Gastroesophageal sphincter (tissue), 4 donors: ENCODE data around the gene ALOX12. TPM values are rescaled to one million over a fixed set of nuclear protein-coding genes. Genes with fewer than 3 reads are reported as not detected.
"Not testable (repeated sequence)": the region's sequence is repeated elsewhere in the genome, so short reads cannot be mapped to it uniquely, and the experiment has no call there.

ENCODE experiments used
- ATAC-seq: fragments of 150-250 bp; one replicate; pipeline ENCODE4 v1.9.1; 2016; ENCODE audit warnings: mild to moderate bottlenecking, moderate library complexity
- H3K27ac ChIP-seq, 4 donors: fragments of 200-600 bp; sonication (generic) in 3 of 4; 1 replicate in 3 of 4; 2 replicates in 1 of 4; pipeline ENCODE4 v1.5.1; 2016 to 2019
- H3K27me3 ChIP-seq: fragments of 200-600 bp; sonication (generic); one replicate; pipeline ENCODE4 v1.5.1; 2019
- H3K36me3 ChIP-seq, 2 donors: fragments of 200-600 bp; sonication (generic); one replicate each; pipeline ENCODE4 v1.5.1; 2019; ENCODE audit warnings: control low read depth in 1 of 2
- H3K4me1 ChIP-seq, 3 donors: fragments of 200-600 bp; sonication (generic); 1 replicate in 2 of 3; 2 replicates in 1 of 3; pipeline ENCODE4 v1.5.1; 2016 to 2019; ENCODE audit warnings: control low read depth in 2 of 3
- H3K4me3 ChIP-seq, 2 donors: fragments of 200-600 bp; sonication (generic); one replicate each; pipeline ENCODE4 v1.5.1; 2019; ENCODE audit warnings: mild to moderate bottlenecking in 1 of 2, moderate library complexity in 1 of 2
- H3K9me3 ChIP-seq, 3 donors: fragments of 200-600 bp; sonication (generic); one replicate each; pipeline ENCODE4 v1.5.1; 2017 to 2019; ENCODE audit warnings: control low read depth in 2 of 3
- CTCF ChIP-seq, 4 experiments: fragments of 200-600 bp in 2 of 4; fragments of 450-650 bp in 2 of 4; sonication (generic) in 1 of 4; IDR thresholded peaks; one replicate each; pipeline ENCODE4 v1.5.1; 2017 to 2019; ENCODE audit warnings: antibody characterized with exemption in 4 of 4, mild to moderate bottlenecking in 2 of 4, moderate library complexity in 2 of 4
- EP300 ChIP-seq: sonication (generic); formaldehyde crosslinking; IDR thresholded peaks from one replicate; pipeline ENCODE4 v1.6.1; 2017; ENCODE audit warnings: antibody characterized with exemption, mild to moderate bottlenecking
- POLR2A ChIP-seq, 2 donors: fragments of 450-650 bp; IDR thresholded peaks; one replicate each; pipeline ENCODE4 v1.6.1; 2017; ENCODE audit warnings: antibody characterized with exemption in 2 of 2, mild to moderate bottlenecking in 2 of 2, moderate library complexity in 1 of 2
- POLR2AphosphoS5 ChIP-seq: sonication (generic); formaldehyde crosslinking; IDR thresholded peaks from one replicate; pipeline ENCODE4 v1.6.1; 2017; ENCODE audit warnings: antibody characterized with exemption
- WGBS, 2 donors: methylation state at CpG; one replicate each; pipeline ENCODE4 v1.1.5; 2018; ENCODE audit warnings: low coverage in 1 of 2; 5-methylcytosine and 5-hydroxymethylcytosine counted together
- total RNA-seq, 4 donors: library from RNA; depleted of rRNA; stranded (reverse); fragments of >200 nt; gene quantifications; one replicate each; pipeline ENCODE4 v1.1.0, GENCODE V29; 2016

ALOX12 gene
- total RNA-seq, 4 donors from 2014 or later: 0.19 to 0.62 TPM; not detected in 2

GRCh38 chr17:7045492-7046126, 49.8 kb downstream of the ALOX12 start:
- 0 to 24% methylated on average over 2 to 4 of the region's 5 CpGs for WGBS, 2 donors
- H3K4me1 ChIP-seq: peaks cover 0 to 45% (median 25%) of the 10 kb centered on the region in 3 donors
- peak; percentile 27 for ATAC-seq

GRCh38 chr17:7046127-7046724, 50.4 kb downstream of the ALOX12 start:
- no peaks in the 10 kb centered on the region for H3K36me3 ChIP-seq
- ATAC-seq: peak; percentile 10
- peaks cover 0 to 45% (median 25%) of the 10 kb centered on the region in 3 donors for H3K4me1 ChIP-seq
- H3K4me3 ChIP-seq: peak overlapping the region; percentile 6 to 31
- H3K9me3 ChIP-seq: no peaks in the 10 kb centered on the region
- 7 to 9% methylated on average over 2 to 3 of the region's 15 CpGs for WGBS, 2 donors
- peaks cover 89% of the 10 kb centered on the region for H3K27me3 ChIP-seq
- TF ChIP-seq CTCF (IDR thresholded peaks at IDR 0.05) (peak in 1 of 4 experiments; percentile 1), EP300 (no peak)
- H3K27ac ChIP-seq: peak overlapping the region in 3 of 4 donors; percentile 41 to 60 (median 44)

More at GRCh38 chr17:7045492-7046126, 49.8 kb downstream of the ALOX12 start:
- Histone ChIP-seq H3K27me3 (peaks cover 84% of the 10 kb centered on the region), H3K36me3 (no peaks in the 10 kb centered on the region), H3K4me3 (peak overlapping the region in 1 of 2 donors; percentile 31), H3K9me3 (no peaks in the 10 kb centered on the region), H3K27ac (peak overlapping the region in 2 of 4 donors; percentile 44 to 60)
- TF ChIP-seq CTCF (IDR thresholded peaks at IDR 0.05) (peak in 3 of 4 experiments; percentile 73 to 76 (median 74)), POLR2AphosphoS5 (no peak)

- not testable (repeated sequence) for H3K9me3 ChIP-seq, H3K36me3 ChIP-seq, ATAC-seq
- Histone ChIP-seq H3K27ac (peak overlapping the region in 3 of 4 donors; percentile 41 to 60 (median 46)), H3K4me3 (peak overlapping the region; percentile 6 to 31), H3K27me3 (peaks cover 86% of the 10 kb centered on the region), H3K4me1 (peaks cover 0 to 43% (median 25%) of the 10 kb centered on the region in 3 donors)
- 14 to 18% methylated on average over 15 to 25 of the region's 26 CpGs for WGBS, 2 donors
These were observed 51.0 kb downstream of the ALOX12 start for GRCh38 chr17:7046725-7047397.

DNA sequence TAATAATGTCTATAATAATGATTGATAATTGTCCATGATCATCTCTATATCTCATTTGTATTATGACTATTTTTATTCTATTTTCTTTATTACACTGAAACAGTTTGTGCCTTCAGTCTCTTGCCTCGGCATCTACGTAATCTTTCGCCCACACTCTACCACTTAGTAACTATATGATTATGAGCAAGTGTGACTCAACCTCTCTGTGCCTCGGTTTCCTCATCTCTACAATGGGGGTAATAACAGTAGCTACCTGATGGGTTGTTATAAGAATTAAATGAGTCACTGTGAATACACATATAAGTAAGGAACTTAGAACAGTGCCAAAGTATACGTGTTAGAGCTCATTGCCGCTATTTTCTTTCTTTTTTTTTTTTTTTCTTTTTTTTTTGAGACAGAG, 51.7 kb downstream of the ALOX12 start:
- H3K27me3 ChIP-seq: peaks cover 79% of the 10 kb centered on the region
- WGBS, 2 donors: 77 to 80% methylated on average over 6 of the region's 6 CpGs
- H3K36me3 ChIP-seq: no peaks in the 10 kb centered on the region
- TF ChIP-seq POLR2A (IDR thresholded peaks at IDR 0.05) (no peak), CTCF (IDR thresholded peaks at IDR 0.05) (no peak), EP300 (no peak), POLR2AphosphoS5 (no peak)
- H3K4me3 ChIP-seq: no peak overlapping the region
- peaks cover 0 to 40% (median 22%) of the 10 kb centered on the region in 3 donors for H3K4me1 ChIP-seq
- H3K27ac ChIP-seq: no peak overlapping the region
- no peak for ATAC-seq
- H3K9me3 ChIP-seq: no peaks in the 10 kb centered on the region

- ATAC-seq: no peak
- 59 to 69% methylated on average over 3 to 4 of the region's 6 CpGs for WGBS, 2 donors
- TF ChIP-seq EP300: no peak
- no peak for TF ChIP-seq CTCF (IDR thresholded peaks at IDR 0.05)
- no peak for TF ChIP-seq POLR2A (IDR thresholded peaks at IDR 0.05)
- TF ChIP-seq POLR2AphosphoS5: no peak
These were observed 53.1 kb downstream of the ALOX12 start for GRCh38 chr17:7048968-7049367.

DNA sequence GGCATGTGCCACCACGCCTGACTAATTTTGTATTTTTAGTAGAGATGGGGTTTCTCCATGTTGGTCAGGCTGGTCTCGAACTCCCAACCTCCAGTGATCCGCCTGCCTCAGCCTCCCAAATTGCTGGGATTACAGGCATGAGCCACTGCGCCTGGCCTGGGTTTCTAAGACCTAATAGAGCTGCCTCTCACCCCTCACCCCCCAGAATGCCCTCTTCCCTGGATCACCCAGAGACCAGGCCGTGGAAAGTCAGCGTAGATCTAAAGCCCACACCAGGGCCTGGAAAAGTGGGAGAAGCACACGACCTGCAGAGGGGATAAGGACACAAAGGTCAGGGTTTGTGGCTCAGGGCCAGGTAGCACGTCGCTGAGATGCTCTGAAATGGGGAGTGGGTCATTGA, 54.7 kb downstream of the ALOX12 start:
- H3K9me3 ChIP-seq, H3K4me3 ChIP-seq, ATAC-seq, H3K27ac ChIP-seq, H3K36me3 ChIP-seq: not testable (repeated sequence)
- 67 to 73% methylated on average over 2 to 3 of the region's 9 CpGs for WGBS, 2 donors
- peaks cover 0 to 23% (median 7%) of the 10 kb centered on the region in 3 donors for H3K4me1 ChIP-seq
- H3K27me3 ChIP-seq: peaks cover 49% of the 10 kb centered on the region

More at GRCh38 chr17:7048968-7049367, 53.1 kb downstream of the ALOX12 start:
- H3K4me1 ChIP-seq: peaks cover 0 to 26% (median 9%) of the 10 kb centered on the region in 3 donors
- peaks cover 65% of the 10 kb centered on the region for H3K27me3 ChIP-seq
- H3K36me3 ChIP-seq: no peaks in the 10 kb centered on the region
- no peak overlapping the region for H3K27ac ChIP-seq
- H3K4me3 ChIP-seq: no peak overlapping the region
- H3K9me3 ChIP-seq: no peaks in the 10 kb centered on the region
